ENCODE data around the gene NFIX.

Gene NFIX

GRCh38 chr19:13055213-13056051 lies 60.2 kb downstream of the NFIX start:
- ATAC-seq (ENCODE audit: insufficient read depth, low read depth) = no peak
- no peak overlapping the region for H2AFZ ChIP-seq (ENCODE audit: low read depth, low read length)
- no peak overlapping the region for H3K27ac ChIP-seq (ENCODE audit: low read length)

GRCh38 chr19:13056052-13056660 lies 60.9 kb downstream of the NFIX start:
- Histone ChIP-seq H3K4me1 (ENCODE audit: insufficient read depth, low read length) (peaks cover 21% of the 10 kb centered on the region), H3K4me3 (ENCODE audit: low read depth in 1 of 2, low read length in 2 of 2) (no peak overlapping the region), H3K4me2 (ENCODE audit: insufficient read depth, low read length) (no peak overlapping the region), H3K9me3 (ENCODE audit: insufficient read depth, low read length, severe bottlenecking) (no peaks in the 10 kb centered on the region), H4K20me1 (ENCODE audit: insufficient read depth, low read length) (peaks cover 45% of the 10 kb centered on the region), H2AFZ (ENCODE audit: low read depth, low read length) (no peak overlapping the region), H3K27ac (ENCODE audit: low read length) (no peak overlapping the region), H3K79me2 (ENCODE audit: insufficient read depth, low read length) (no peaks in the 10 kb centered on the region), H3K27me3 (ENCODE audit: insufficient read depth, low read length, poor library complexity) (peaks cover 2% of the 10 kb centered on the region), H3K9ac (ENCODE audit: low read depth, low read length) (no peak overlapping the region), H3K36me3 (ENCODE audit: insufficient read depth, low read length) (no peaks in the 10 kb centered on the region)
- TF ChIP-seq EZH2 (IDR thresholded peaks at IDR 0.05; ENCODE audit: borderline replicate concordance, low read depth, low read length, severe bottlenecking) (no peak), CTCF (IDR thresholded peaks at IDR 0.05; ENCODE audit: borderline replicate concordance, extremely low read depth, low read length, poor library complexity, severe bottlenecking) (no peak)
- no peak for DNase-seq
- no peak for ATAC-seq (ENCODE audit: insufficient read depth, low read depth)

More at GRCh38 chr19:13055213-13056051, 60.2 kb downstream of the NFIX start:
- Histone ChIP-seq H3K4me1 (ENCODE audit: insufficient read depth, low read length) (peaks cover 18% of the 10 kb centered on the region), H3K79me2 (ENCODE audit: insufficient read depth, low read length) (no peaks in the 10 kb centered on the region), H4K20me1 (ENCODE audit: insufficient read depth, low read length) (peaks cover 48% of the 10 kb centered on the region), H3K4me2 (ENCODE audit: insufficient read depth, low read length) (no peak overlapping the region), H3K9ac (ENCODE audit: low read depth, low read length) (no peak overlapping the region), H3K9me3 (ENCODE audit: insufficient read depth, low read length, severe bottlenecking) (no peaks in the 10 kb centered on the region), H3K4me3 (ENCODE audit: low read depth in 1 of 2, low read length in 2 of 2) (no peak overlapping the region), H3K36me3 (ENCODE audit: insufficient read depth, low read length) (no peaks in the 10 kb centered on the region), H3K27me3 (ENCODE audit: insufficient read depth, low read length, poor library complexity) (no peaks in the 10 kb centered on the region)
- no peak for DNase-seq
- TF ChIP-seq CTCF (IDR thresholded peaks at IDR 0.05; ENCODE audit: borderline replicate concordance, extremely low read depth, low read length, poor library complexity, severe bottlenecking) (no peak), EZH2 (IDR thresholded peaks at IDR 0.05; ENCODE audit: borderline replicate concordance, low read depth, low read length, severe bottlenecking) (no peak)

GRCh38 chr19:13057147-13057572 lies 61.9 kb downstream of the NFIX start:
- DNase-seq (no peak), ATAC-seq (ENCODE audit: insufficient read depth, low read depth) (no peak)
- TF ChIP-seq CTCF (IDR thresholded peaks at IDR 0.05; ENCODE audit: borderline replicate concordance, extremely low read depth, low read length, poor library complexity, severe bottlenecking) = no peak
- no peak for TF ChIP-seq EZH2 (IDR thresholded peaks at IDR 0.05; ENCODE audit: borderline replicate concordance, low read depth, low read length, severe bottlenecking)
- no peak overlapping the region for H3K4me2 ChIP-seq (ENCODE audit: insufficient read depth, low read length)
- no peak overlapping the region for H3K9ac ChIP-seq (ENCODE audit: low read depth, low read length)
- no peaks in the 10 kb centered on the region for H3K9me3 ChIP-seq (ENCODE audit: insufficient read depth, low read length, severe bottlenecking)
- H3K79me2 ChIP-seq (ENCODE audit: insufficient read depth, low read length) = no peaks in the 10 kb centered on the region
- H3K27ac ChIP-seq (ENCODE audit: low read length) = no peak overlapping the region
- H3K36me3 ChIP-seq (ENCODE audit: insufficient read depth, low read length) = no peaks in the 10 kb centered on the region
- peaks cover 46% of the 10 kb centered on the region for H4K20me1 ChIP-seq (ENCODE audit: insufficient read depth, low read length)
- H3K4me3 ChIP-seq (ENCODE audit: low read depth in 1 of 2, low read length in 2 of 2) = no peak overlapping the region
- H2AFZ ChIP-seq (ENCODE audit: low read depth, low read length) = no peak overlapping the region
- H3K27me3 ChIP-seq (ENCODE audit: insufficient read depth, low read length, poor library complexity) = peaks cover 8% of the 10 kb centered on the region
- H3K4me1 ChIP-seq (ENCODE audit: insufficient read depth, low read length) = peaks cover 19% of the 10 kb centered on the region
